Osteoblast (primary cell): ENCODE data around the gene IGFBP7. TPM values are rescaled to one million over a fixed set of nuclear protein-coding genes. Genes with fewer than 3 reads are reported as not detected.

ENCODE experiments used
- DNase-seq: peaks from one replicate; pipeline ENCODE4 v3.0.0; 2011; ENCODE audit warnings: low spot score, mixed read lengths; ENCODE audit not compliant: insufficient read length; ENCODE audit errors: missing footprints
- H2AFZ ChIP-seq: 2 replicates; pipeline ENCODE4 v1.6.0; 2011; ENCODE audit warnings: mild to moderate bottlenecking, low read length
- H3K27ac ChIP-seq: 2 replicates; pipeline ENCODE4 v1.5.1; 2011; ENCODE audit warnings: mild to moderate bottlenecking, low read depth, low read length, moderate library complexity
- H3K27me3 ChIP-seq: 2 replicates; pipeline ENCODE4 v1.6.0; 2012; ENCODE audit warnings: mild to moderate bottlenecking, control low read depth, inconsistent platforms, low read length, moderate library complexity; ENCODE audit not compliant: insufficient read depth
- H3K36me3 ChIP-seq: 2 replicates; pipeline ENCODE4 v1.5.1; 2011; ENCODE audit warnings: mild to moderate bottlenecking, low read length, control low read depth, moderate library complexity; ENCODE audit not compliant: insufficient read depth
- H3K4me1 ChIP-seq: 2 replicates; pipeline ENCODE4 v1.5.1; 2011; ENCODE audit warnings: mild to moderate bottlenecking, low read length, control low read depth, moderate library complexity; ENCODE audit not compliant: insufficient read depth
- H3K4me2 ChIP-seq: 2 replicates; pipeline ENCODE4 v1.6.0; 2011; ENCODE audit warnings: mild to moderate bottlenecking, low read length; ENCODE audit not compliant: insufficient read depth
- H3K4me3 ChIP-seq: fragments of 200-600 bp; sonication (generic); 3 replicates; pipeline ENCODE4 v1.5.1; 2012; ENCODE audit warnings: mild to moderate bottlenecking, low read length, inconsistent platforms; ENCODE audit not compliant: insufficient read depth
- H3K79me2 ChIP-seq: 2 replicates; pipeline ENCODE4 v1.6.0; 2012; ENCODE audit warnings: mild to moderate bottlenecking, low read length, control low read depth, inconsistent platforms; ENCODE audit not compliant: insufficient read depth
- H3K9me3 ChIP-seq: 2 replicates; pipeline ENCODE4 v1.5.1; 2011; ENCODE audit warnings: low read depth, low read length, control low read depth
- H4K20me1 ChIP-seq: 2 replicates; pipeline ENCODE4 v1.6.0; 2012; ENCODE audit warnings: mild to moderate bottlenecking, low read length, control low read depth; ENCODE audit not compliant: insufficient read depth
- CTCF ChIP-seq: IDR thresholded peaks from 2 replicates; pipeline ENCODE4 v1.5.1; 2011; ENCODE audit warnings: mild to moderate bottlenecking, low read depth, low read length, moderate library complexity; ENCODE audit errors: extremely low read depth
- total RNA-seq: library from RNA; depleted of rRNA; stranded (reverse); fragments of >200 nt; gene quantifications from 2 replicates; pipeline ENCODE4 v1.2.3, GENCODE V29; 2012

The IGFBP7 gene
- total RNA-seq, 1 donor: 715 TPM

GRCh38 chr4:57157596-57158137, 47.5 kb upstream of the IGFBP7 start:
- Histone ChIP-seq H2AFZ (no peak overlapping the region), H3K27ac (no peak overlapping the region), H3K27me3 (no peaks in the 10 kb centered on the region), H3K79me2 (no peaks in the 10 kb centered on the region), H3K4me1 (peaks cover 15% of the 10 kb centered on the region), H3K36me3 (no peaks in the 10 kb centered on the region), H4K20me1 (no peaks in the 10 kb centered on the region), H3K9me3 (no peaks in the 10 kb centered on the region), H3K4me2 (no peak overlapping the region), H3K4me3 (no peak overlapping the region)
- no peak for TF ChIP-seq CTCF
- no peak for DNase-seq

GRCh38 chr4:57156242-57156990, 46.2 kb upstream of the IGFBP7 start:
- H3K4me2 ChIP-seq: no peak overlapping the region
- DNase-seq: no peak
- no peaks in the 10 kb centered on the region for H3K9me3 ChIP-seq
- no peak overlapping the region for H3K27ac ChIP-seq
- H3K4me1 ChIP-seq: peaks cover 15% of the 10 kb centered on the region
- no peaks in the 10 kb centered on the region for H4K20me1 ChIP-seq
- H3K79me2 ChIP-seq: no peaks in the 10 kb centered on the region
- H3K36me3 ChIP-seq: no peaks in the 10 kb centered on the region
- H2AFZ ChIP-seq: no peak overlapping the region
- no peaks in the 10 kb centered on the region for H3K27me3 ChIP-seq
- no peak for TF ChIP-seq CTCF
- no peak overlapping the region for H3K4me3 ChIP-seq

GRCh38 chr4:57154926-57155325, 44.7 kb upstream of the IGFBP7 start:
- Histone ChIP-seq H3K4me3 (no peak overlapping the region), H3K27me3 (no peaks in the 10 kb centered on the region), H3K4me2 (no peak overlapping the region), H3K27ac (no peak overlapping the region), H4K20me1 (no peaks in the 10 kb centered on the region), H3K79me2 (no peaks in the 10 kb centered on the region), H3K4me1 (peaks cover 17% of the 10 kb centered on the region), H3K36me3 (no peaks in the 10 kb centered on the region), H2AFZ (no peak overlapping the region), H3K9me3 (no peaks in the 10 kb centered on the region)
- DNase-seq: no peak
- TF ChIP-seq CTCF: no peak

- Histone ChIP-seq H3K27me3 (no peaks in the 10 kb centered on the region), H3K4me3 (no peak overlapping the region), H3K27ac (no peak overlapping the region), H4K20me1 (no peaks in the 10 kb centered on the region), H2AFZ (peak overlapping the region; percentile 30), H3K79me2 (no peaks in the 10 kb centered on the region), H3K4me1 (peaks cover 22% of the 10 kb centered on the region), H3K9me3 (no peaks in the 10 kb centered on the region), H3K36me3 (no peaks in the 10 kb centered on the region), H3K4me2 (peak overlapping the region; percentile 44)
- no peak for TF ChIP-seq CTCF
- DNase-seq: no peak
These were observed 44.0 kb upstream of the IGFBP7 start for GRCh38 chr4:57154191-57154590.
